Ovary (tissue), 3 donors: ENCODE data around the gene CYP2S1.

Source experiments
- CTCF ChIP-seq, 3 donors: fragments of 450-650 bp in 2 of 3; fragments of 200-600 bp in 1 of 3; IDR thresholded peaks; one replicate each; pipeline versions ENCODE4 v1.5.1 to v1.8.0; 2016 to 2022; ENCODE audit warnings: antibody characterized with exemption in 3 of 3, mild to moderate bottlenecking in 1 of 3
- POLR2A ChIP-seq: fragments of 450-650 bp; IDR thresholded peaks from one replicate; pipeline ENCODE4 v1.6.1; 2017; ENCODE audit warnings: antibody characterized with exemption, mild to moderate bottlenecking, moderate library complexity
- donor health status: DM: no; HTN: no; CAD: no.

DNA sequence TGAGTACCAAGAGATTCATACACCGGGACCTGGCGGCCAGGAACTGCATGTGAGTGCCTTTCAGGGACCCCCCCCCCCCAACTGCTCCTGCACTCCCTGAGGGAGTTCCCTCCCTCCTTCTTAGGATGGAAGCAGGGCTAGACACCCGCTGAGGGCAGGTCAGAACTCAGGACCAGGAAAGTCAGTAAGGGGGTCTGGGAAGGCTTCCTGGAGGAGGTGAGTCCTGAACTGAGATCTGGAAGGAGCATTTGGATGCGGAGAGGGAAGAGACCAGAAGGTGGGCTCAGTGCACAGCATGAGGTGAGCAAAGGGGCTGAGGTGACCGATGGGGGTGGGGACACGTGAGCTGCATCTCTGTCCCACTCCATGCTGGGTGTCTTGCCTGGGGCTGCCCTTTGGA lies 60.6 kb downstream of the CYP2S1 start:
- TF ChIP-seq POLR2A, result no peak
- no peak for TF ChIP-seq CTCF (IDR thresholded peaks at IDR 0.05)
